Measurements from ENCODE around the gene PIEZO2. TPM values are rescaled to one million over a fixed set of nuclear protein-coding genes. Genes with fewer than 3 reads are reported as not detected.

Gene PIEZO2
- total RNA-seq, 6 experiments from 2014 or later, result not detected

DNA sequence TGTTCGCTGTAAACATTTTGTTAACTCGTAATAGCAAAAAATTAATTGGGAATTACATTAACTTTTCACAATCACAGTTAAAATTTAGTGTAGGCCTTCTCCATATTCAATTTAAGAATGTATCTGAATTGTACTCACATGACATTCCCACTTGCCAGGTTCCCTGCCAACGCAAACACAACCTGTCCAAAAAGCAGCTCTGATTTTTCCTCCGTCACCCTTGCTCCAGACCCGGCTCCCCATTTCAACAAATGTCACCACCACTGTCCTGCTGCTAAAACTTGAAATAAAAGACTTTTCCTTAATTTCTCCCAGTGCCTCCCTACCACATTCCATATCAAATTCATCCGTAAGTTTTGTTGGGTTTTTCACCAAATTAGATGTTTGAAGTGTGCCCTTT, 120.3 kb downstream of the PIEZO2 start:
- H3K9me3 Mint-ChIP-seq, result no peaks in the 10 kb centered on the region

DNA sequence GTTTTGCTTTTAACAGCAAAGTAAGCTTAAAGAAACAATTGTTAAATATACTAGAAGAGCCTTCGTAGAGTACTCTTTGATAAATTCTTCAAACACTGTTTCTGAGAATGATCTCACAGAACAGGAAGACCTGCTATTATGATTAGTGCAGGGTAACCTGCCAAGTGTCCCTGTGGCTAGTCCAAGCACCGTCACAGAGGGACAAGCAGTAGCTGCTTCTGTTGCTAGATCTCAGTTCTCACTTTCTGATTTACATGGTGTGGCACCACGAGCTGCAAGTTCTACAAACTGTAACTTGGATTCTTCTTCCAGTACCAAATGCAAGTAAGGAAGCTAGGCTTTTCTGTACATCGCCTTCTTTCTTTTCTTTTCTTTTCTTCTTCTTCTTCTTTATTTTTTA, 121.5 kb downstream of the PIEZO2 start:
- DNase-seq, result no peak
- H3K4me3 Mint-ChIP-seq, result no peak overlapping the region
- no peak overlapping the region for H3K27ac Mint-ChIP-seq
- no peaks in the 10 kb centered on the region; the same call in 1 of the 2 replicates for H3K9me3 Mint-ChIP-seq
- no peaks in the 10 kb centered on the region for H3K4me1 Mint-ChIP-seq (ENCODE audit: low read depth)
- no peak for TF ChIP-seq CTCF (IDR thresholded peaks at IDR 0.05)
- H3K36me3 Mint-ChIP-seq (ENCODE audit: low read depth), result no peaks in the 10 kb centered on the region
- H3K27me3 Mint-ChIP-seq (ENCODE audit: insufficient read depth), result peaks cover 9% of the 10 kb centered on the region

More for the DNA sequence above, 120.3 kb downstream of the PIEZO2 start:
- Mint-ChIP-seq H3K36me3 (ENCODE audit: low read depth) (no peaks in the 10 kb centered on the region), H3K4me1 (ENCODE audit: low read depth) (no peaks in the 10 kb centered on the region), H3K27me3 (ENCODE audit: insufficient read depth) (peaks cover 11% of the 10 kb centered on the region), H3K27ac (no peak overlapping the region), H3K4me3 (no peak overlapping the region)
- no peak for TF ChIP-seq CTCF (IDR thresholded peaks at IDR 0.05)
- no peak for DNase-seq

GRCh38 chr18:11025671-11026070, 123.7 kb downstream of the PIEZO2 start:
- TF ChIP-seq CTCF (IDR thresholded peaks at IDR 0.05), result no peak

DNA sequence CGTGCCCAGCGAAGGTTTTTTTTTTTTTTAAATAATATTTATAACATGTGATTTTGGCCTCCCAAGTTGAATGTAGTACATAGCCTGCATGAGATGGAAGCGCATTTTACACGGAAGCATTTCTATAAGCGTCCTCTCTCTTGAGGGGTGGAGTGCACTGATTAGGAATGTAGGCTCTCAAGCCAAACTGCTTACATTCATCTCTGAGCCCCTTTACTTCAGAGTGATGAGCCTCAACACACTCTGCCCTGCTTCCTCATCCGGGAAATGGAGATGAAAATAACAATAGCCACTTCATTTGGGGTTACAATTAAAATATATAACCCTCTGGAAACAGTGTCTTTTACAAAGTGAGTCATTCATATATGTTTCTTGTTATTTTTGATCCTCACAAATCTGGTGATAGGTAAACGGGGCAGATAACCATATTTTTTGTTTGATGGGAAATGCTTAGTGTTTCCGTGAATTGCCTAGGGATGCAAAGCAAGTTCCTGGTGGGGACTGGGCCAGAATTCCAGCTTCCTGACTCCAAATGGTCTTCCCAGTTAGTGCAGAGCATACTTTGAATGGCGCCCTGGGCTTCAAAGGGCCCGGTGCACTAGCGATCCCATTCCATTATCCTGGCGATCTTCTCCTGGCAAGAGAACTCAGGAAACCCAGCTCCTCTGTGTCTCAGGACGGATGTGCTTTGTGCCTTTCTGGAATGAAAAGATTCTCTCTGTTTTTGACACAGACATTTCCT, 124.3 kb downstream of the PIEZO2 start:
- Mint-ChIP-seq H3K9me3 (no peaks in the 10 kb centered on the region; the same call in 1 of the 2 replicates), H3K27ac (no peak overlapping the region), H3K4me3 (no peak overlapping the region), H3K4me1 (ENCODE audit: low read depth) (no peaks in the 10 kb centered on the region), H3K36me3 (ENCODE audit: low read depth) (no peaks in the 10 kb centered on the region), H3K27me3 (ENCODE audit: insufficient read depth) (peaks cover 12% of the 10 kb centered on the region)
- no peak for DNase-seq
- TF ChIP-seq CTCF (IDR thresholded peaks at IDR 0.05), result no peak

More at GRCh38 chr18:11025671-11026070, 123.7 kb downstream of the PIEZO2 start:
- H3K27ac Mint-ChIP-seq, result no peak overlapping the region
- no peaks in the 10 kb centered on the region; the same call in 1 of the 2 replicates for H3K9me3 Mint-ChIP-seq
- H3K4me3 Mint-ChIP-seq, result no peak overlapping the region
- peaks cover 12% of the 10 kb centered on the region for H3K27me3 Mint-ChIP-seq (ENCODE audit: insufficient read depth)
- no peaks in the 10 kb centered on the region for H3K4me1 Mint-ChIP-seq (ENCODE audit: low read depth)
- no peak for DNase-seq
- no peaks in the 10 kb centered on the region for H3K36me3 Mint-ChIP-seq (ENCODE audit: low read depth)

DNA sequence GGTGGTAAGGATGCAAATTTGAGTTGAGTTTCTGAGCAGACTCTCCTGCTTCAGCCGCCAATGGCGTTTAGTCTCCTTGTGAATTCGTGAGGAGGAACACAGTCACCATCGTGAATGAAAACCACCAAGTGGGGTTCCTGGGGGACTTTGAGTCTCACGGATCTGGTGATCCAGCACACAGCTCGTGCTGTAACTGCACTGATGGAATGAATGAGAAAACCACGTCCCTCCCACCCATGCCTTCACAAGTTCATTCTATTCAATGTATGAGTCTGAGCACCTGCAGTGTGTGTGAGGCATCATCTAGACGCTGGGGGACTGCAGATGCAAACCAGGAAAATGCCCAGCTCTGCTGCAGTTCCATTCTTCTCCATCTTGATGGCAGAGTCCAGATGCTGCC, 127.9 kb downstream of the PIEZO2 start:
- TF ChIP-seq CTCF (IDR thresholded peaks at IDR 0.05), result no peak
- H3K27me3 Mint-ChIP-seq (ENCODE audit: insufficient read depth), result peaks cover 11% of the 10 kb centered on the region
- H3K9me3 Mint-ChIP-seq, result no peaks in the 10 kb centered on the region; the same call in 1 of the 2 replicates
- no peak for DNase-seq
- no peaks in the 10 kb centered on the region for H3K4me1 Mint-ChIP-seq (ENCODE audit: low read depth)
- H3K4me3 Mint-ChIP-seq, result no peak overlapping the region
- no peaks in the 10 kb centered on the region for H3K36me3 Mint-ChIP-seq (ENCODE audit: low read depth)
- no peak overlapping the region for H3K27ac Mint-ChIP-seq

All from HFFc6 (cell line).